ENCODE data around the gene ZNF492. TPM values are rescaled to one million over a fixed set of nuclear protein-coding genes. Genes with fewer than 3 reads are reported as not detected.
"Not testable (repeated sequence)": the region's sequence is repeated elsewhere in the genome, so short reads cannot be mapped to it uniquely, and the experiment has no call there.

Gene ZNF492
- total RNA-seq, 1 donor from 2014 or later, result 0.71 TPM

GRCh38 chr19:22612316-22612715 lies 21.8 kb upstream of the ZNF492 start:
- TF ChIP-seq, protein P1, sequence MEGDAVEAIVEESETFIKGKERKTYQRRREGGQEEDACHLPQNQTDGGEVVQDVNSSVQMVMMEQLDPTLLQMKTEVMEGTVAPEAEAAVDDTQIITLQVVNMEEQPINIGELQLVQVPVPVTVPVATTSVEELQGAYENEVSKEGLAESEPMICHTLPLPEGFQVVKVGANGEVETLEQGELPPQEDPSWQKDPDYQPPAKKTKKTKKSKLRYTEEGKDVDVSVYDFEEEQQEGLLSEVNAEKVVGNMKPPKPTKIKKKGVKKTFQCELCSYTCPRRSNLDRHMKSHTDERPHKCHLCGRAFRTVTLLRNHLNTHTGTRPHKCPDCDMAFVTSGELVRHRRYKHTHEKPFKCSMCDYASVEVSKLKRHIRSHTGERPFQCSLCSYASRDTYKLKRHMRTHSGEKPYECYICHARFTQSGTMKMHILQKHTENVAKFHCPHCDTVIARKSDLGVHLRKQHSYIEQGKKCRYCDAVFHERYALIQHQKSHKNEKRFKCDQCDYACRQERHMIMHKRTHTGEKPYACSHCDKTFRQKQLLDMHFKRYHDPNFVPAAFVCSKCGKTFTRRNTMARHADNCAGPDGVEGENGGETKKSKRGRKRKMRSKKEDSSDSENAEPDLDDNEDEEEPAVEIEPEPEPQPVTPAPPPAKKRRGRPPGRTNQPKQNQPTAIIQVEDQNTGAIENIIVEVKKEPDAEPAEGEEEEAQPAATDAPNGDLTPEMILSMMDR (IDR thresholded peaks at IDR 0.05; ENCODE audit: insufficient read depth, low read length, poor library complexity, severe bottlenecking), result no peak
- Histone ChIP-seq H3K4me3 (ENCODE audit: low read depth, low read length) (no peak overlapping the region), H3K36me3 (ENCODE audit: control insufficient read depth, insufficient read depth, low read length) (no peaks in the 10 kb centered on the region), H3K27me3 (ENCODE audit: control insufficient read depth, insufficient read depth, low read length) (no peaks in the 10 kb centered on the region)
- no peak for DNase-seq (ENCODE audit: low read depth)

GRCh38 chr19:22616659-22617058 lies 17.5 kb upstream of the ZNF492 start:
- TF ChIP-seq, protein P1 (IDR thresholded peaks at IDR 0.05; ENCODE audit: insufficient read depth, low read length, poor library complexity, severe bottlenecking), result no peak
- H3K36me3 ChIP-seq (ENCODE audit: control insufficient read depth, insufficient read depth, low read length), result no peaks in the 10 kb centered on the region
- no peak for DNase-seq (ENCODE audit: low read depth)
- H3K27me3 ChIP-seq (ENCODE audit: control insufficient read depth, insufficient read depth, low read length), result no peaks in the 10 kb centered on the region
- no peak overlapping the region for H3K4me3 ChIP-seq (ENCODE audit: low read depth, low read length)

- not testable (repeated sequence) for H3K36me3 ChIP-seq (ENCODE audit: control insufficient read depth, insufficient read depth, low read length); H3K27me3 ChIP-seq (ENCODE audit: control insufficient read depth, insufficient read depth, low read length); DNase-seq (ENCODE audit: low read depth); H3K4me3 ChIP-seq (ENCODE audit: low read depth, low read length)
Observed at GRCh38 chr19:22617181-22617580, 16.9 kb upstream of the ZNF492 start.

GRCh38 chr19:22617614-22618320 lies 16.4 kb upstream of the ZNF492 start:
- no peak overlapping the region for H3K4me3 ChIP-seq (ENCODE audit: low read depth, low read length)
- TF ChIP-seq, protein P1 (IDR thresholded peaks at IDR 0.05; ENCODE audit: insufficient read depth, low read length, poor library complexity, severe bottlenecking), result no peak

GRCh38 chr19:22619371-22619770 lies 14.8 kb upstream of the ZNF492 start:
- Histone ChIP-seq H3K36me3 (ENCODE audit: control insufficient read depth, insufficient read depth, low read length) (no peaks in the 10 kb centered on the region), H3K4me3 (ENCODE audit: low read depth, low read length) (no peak overlapping the region), H3K27me3 (ENCODE audit: control insufficient read depth, insufficient read depth, low read length) (peaks cover 3% of the 10 kb centered on the region)
- DNase-seq (ENCODE audit: low read depth), result no peak
- TF ChIP-seq, protein P1 (IDR thresholded peaks at IDR 0.05; ENCODE audit: insufficient read depth, low read length, poor library complexity, severe bottlenecking), result no peak

More at GRCh38 chr19:22617614-22618320, 16.4 kb upstream of the ZNF492 start:
- no peaks in the 10 kb centered on the region for H3K27me3 ChIP-seq (ENCODE audit: control insufficient read depth, insufficient read depth, low read length)
- no peak for DNase-seq (ENCODE audit: low read depth)
- H3K36me3 ChIP-seq (ENCODE audit: control insufficient read depth, insufficient read depth, low read length), result no peaks in the 10 kb centered on the region

DNA sequence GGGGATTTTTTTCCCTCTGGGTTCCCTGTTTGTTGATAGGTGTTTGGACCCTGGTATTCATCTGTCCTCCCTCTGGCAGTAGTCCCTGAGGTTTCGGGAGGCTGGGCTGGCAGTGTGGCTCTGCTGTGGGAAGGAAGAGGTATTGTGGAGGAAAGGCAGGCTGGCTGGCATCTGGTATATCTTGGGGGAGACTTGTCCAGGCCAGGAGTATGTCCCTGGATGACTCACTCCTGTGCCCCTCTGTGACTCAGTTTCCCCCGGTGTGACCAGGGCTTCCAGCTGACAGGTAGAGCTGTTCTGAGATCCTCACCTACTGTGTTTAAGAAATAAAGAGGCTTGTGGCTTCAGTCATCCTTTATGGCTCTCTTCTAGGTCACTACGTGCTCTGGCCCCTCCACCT lies 14.2 kb upstream of the ZNF492 start:
- H3K36me3 ChIP-seq (ENCODE audit: control insufficient read depth, insufficient read depth, low read length), result no peaks in the 10 kb centered on the region
- TF ChIP-seq, protein P1 (IDR thresholded peaks at IDR 0.05; ENCODE audit: insufficient read depth, low read length, poor library complexity, severe bottlenecking), result no peak
- H3K4me3 ChIP-seq (ENCODE audit: low read depth, low read length), result no peak overlapping the region
- H3K27me3 ChIP-seq (ENCODE audit: control insufficient read depth, insufficient read depth, low read length), result peaks cover 3% of the 10 kb centered on the region
- no peak for DNase-seq (ENCODE audit: low read depth)
